ENCODE measurements around the gene SLC25A46.
A peak's percentile ranks its signal among the peaks of the same experiment; 100 is the strongest.
"Not testable (repeated sequence)": the region's sequence is repeated elsewhere in the genome, so short reads cannot be mapped to it uniquely, and the experiment has no call there.

SLC25A46 gene

GRCh38 chr5:110757118-110757729 is 18.4 kb downstream of the SLC25A46 start:
- peak; percentile 66 for DNase-seq (ENCODE audit: low spot score)

GRCh38 chr5:110760158-110760557 is 21.4 kb downstream of the SLC25A46 start:
- DNase-seq (ENCODE audit: low spot score) = no peak

DNA sequence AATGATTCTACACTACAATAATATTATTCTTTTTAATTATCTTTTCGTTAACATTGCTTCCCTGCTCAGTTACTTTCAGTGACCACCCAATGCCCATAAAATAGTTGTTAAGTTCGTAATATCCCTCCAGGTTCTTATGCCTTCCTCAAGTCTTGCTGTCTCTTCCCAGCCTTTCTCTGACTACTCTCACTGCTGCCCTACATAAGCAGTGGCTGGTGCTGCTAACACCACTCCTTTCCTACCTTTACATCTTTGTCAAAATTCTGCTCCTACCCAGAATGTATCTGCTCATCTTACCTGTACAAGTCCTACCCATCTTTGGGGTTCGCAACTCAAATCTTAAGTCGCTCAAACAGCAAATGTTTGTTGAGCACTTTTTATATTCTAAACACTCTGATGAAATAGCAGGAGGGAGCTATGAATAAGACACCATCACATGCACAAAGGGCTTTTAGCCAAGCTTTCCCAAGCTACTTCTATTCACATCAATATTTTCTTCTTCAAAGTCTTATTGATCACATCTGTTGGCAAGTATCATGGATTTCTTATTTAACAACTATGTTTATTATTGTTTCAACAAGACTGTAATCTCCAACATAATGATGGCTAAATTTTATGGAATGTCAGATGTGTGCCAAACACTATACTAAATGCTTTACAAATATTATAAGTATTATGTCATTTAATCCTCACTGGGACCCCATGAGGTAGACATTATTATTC is 29.5 kb downstream of the SLC25A46 start:
- no peak for DNase-seq (ENCODE audit: low spot score)

GRCh38 chr5:110769000-110769681 is 30.3 kb downstream of the SLC25A46 start:
- no peak for DNase-seq (ENCODE audit: low spot score)

GRCh38 chr5:110770286-110770685 is 31.5 kb downstream of the SLC25A46 start:
- DNase-seq (ENCODE audit: low spot score) = no peak

DNA sequence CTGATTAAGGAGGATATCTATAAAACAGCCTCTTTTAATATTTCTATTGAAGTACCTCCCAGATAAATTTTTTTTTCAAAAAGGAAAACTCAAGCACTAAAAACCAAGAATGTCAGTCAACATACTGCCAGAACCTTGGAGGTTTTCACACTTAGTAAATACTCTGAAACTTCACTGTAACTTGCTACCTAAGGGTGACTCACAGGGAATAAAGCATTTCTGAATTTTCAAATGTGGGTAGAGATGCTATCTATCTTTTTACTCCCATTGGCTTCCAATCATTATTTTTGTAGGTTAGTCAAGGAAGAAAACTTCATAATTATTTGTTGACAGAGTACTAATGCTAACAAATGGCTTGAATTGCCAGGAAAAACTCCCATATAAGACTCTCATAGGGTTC is 46.1 kb downstream of the SLC25A46 start:
- DNase-seq (ENCODE audit: low spot score) = no peak

DNA sequence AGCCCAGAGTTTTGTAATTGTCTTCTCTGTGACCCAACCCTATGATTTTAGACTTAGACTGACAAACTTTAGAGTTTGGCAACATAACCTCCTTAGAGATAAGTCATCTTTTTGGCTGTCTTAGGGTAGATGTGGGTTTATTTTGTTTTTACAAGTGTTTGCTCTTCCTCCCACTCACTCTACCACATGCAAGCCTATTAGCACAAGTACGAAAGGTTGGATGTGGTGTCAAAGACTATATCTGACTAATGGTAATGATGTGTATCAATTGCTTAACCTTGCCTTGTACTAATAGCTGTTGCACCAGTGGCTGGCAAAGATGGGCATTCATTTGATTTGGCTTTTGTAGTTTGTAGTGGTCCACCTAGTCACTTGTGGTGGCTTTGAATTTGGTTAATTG is 46.5 kb downstream of the SLC25A46 start:
- no peak for DNase-seq (ENCODE audit: low spot score)

DNA sequence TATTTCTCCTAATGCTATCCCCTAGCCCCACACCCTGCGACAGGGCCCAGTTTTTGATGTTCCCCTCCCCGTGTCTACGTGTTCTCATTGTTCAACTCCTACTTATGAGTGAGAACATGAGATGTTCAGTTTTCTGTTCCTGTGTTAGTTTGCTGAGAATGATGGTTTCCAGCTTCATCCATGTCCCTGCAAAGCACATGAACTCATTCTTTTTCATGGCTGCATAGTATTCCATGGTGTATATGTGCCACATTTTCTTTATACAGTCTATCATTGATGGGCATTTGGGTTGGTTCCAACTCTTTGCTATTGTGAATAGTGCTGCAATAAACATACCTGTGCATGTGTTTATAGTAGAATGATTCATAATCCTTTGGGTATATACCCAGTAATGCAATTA is 49.2 kb downstream of the SLC25A46 start:
- DNase-seq (ENCODE audit: low spot score) = not testable (repeated sequence)

- DNase-seq (ENCODE audit: low spot score) = no peak
Observed at GRCh38 chr5:110790673-110791072, 51.9 kb downstream of the SLC25A46 start.

- no peak for DNase-seq (ENCODE audit: low spot score)
Observed at GRCh38 chr5:110802998-110803397, 64.2 kb downstream of the SLC25A46 start.

DNA sequence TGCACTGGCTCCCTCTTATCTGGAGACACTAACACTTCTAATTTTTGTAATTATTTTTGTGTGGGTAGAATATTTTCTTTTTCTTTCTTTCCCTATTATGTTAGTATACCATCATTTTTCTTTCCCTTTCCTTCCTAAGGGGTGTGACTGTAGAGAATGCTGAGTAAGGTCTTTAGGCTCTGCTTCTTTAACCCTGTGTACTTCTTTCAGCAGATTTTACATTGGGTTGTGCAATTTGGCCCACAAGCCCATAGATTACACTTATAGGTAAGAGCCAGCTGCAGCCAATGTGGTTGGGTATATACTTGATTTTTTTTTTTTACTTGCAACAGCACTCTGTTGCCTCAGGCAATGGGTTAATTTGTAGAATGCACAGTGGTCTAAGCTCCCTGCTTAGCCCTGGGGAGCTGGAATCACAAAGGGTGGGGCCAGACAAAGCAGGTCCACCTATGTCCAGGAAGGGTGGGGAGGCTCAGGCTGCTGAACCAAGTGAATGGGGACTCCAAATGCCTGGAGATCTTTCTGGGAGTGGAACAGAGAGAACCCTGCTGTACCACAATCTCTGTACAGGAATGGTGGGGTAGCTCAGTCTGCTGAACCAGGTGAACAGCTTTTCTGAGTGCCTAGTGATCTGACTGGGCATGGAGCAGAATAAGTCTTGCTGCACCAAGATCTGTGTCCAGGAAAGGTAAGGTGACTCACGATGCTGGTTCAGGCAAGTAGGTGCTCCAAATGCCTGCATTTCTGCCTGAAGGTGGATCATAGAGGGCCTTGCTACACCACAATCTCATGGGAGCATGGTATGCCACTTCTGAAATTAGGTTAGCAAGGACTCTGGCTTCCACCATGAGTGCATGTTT is 64.9 kb downstream of the SLC25A46 start:
- DNase-seq (ENCODE audit: low spot score) = no peak

GRCh38 chr5:110807169-110807568 is 68.4 kb downstream of the SLC25A46 start:
- no peak for DNase-seq (ENCODE audit: low spot score)

DNA sequence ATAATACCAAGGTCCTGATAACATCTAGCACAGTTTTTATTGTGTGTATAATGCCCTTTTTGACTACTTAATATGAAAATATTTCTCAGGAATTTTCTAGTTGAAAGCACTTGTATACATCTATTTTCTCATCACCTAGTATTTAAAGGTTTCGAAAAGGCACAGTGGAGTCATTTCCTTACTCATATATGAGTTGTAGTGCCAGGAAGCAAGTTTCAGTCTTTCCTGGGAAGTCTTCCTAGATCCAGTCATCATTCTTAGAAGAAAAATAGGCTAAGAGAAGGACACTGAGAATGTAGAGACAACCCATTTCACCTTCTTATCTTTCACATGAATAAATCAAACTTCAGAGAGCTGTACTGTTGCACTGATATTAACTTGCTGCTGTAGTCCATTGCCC is 70.2 kb downstream of the SLC25A46 start:
- DNase-seq (ENCODE audit: low spot score) = no peak
